Dedifferentiated amniotic fluid mesenchymal stem cell (primary cell): ENCODE results near the gene CRKL.

ENCODE experiments used
- DNase-seq: peaks from one replicate; pipeline ENCODE4 v3.0.0-alpha.2; 2016; ENCODE audit errors: extremely low spot score

The CRKL gene

DNA sequence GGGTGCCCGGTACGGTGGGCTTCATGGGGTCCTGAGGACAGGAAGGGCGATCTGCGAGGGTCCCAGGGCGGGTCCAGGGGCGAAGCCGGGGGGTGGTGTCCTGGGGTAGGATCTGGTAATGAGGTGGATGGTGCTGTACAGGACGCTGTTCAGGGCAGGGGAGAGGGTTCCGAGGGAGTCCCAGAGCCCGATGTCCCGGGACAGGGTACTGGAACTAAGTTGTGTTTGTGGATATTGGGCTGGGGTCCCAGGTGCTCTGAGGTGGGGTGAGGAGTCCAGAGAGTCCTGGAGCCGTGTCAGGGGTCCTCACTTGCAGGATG lies 65.3 kb downstream of the CRKL start:
- no peak for DNase-seq

DNA sequence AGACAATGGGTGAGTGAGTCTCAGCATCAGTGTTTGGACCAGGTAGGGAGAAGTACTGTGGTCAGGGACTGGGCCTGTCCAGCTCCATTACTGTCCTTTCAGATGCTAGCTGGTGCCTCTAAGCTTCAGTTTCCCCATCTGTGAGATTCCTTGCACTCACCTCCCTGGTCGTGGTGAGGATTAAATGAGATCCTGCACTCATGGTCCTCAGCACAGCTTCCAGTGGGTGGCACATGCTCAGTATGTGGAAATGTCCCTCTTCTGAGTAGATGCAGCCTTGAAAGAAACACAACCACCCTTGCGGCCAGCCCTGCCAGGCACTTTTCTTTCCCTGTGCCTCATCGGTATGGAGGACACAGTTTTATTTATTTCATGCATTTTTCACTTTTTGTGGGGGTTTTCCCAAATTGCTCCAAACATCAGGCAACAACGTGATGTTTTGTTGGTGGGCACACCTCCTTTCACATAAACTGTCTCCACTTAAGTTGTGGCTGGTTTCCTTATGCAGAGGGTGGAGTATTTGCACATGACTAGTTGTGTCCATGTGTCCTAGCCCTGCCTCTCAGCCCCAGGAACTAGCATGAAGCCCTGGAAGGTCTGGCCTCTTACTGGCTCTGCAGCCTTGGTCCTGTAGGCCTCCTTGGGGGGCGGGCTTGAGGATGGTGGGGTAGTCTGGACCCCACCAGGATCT lies 66.0 kb downstream of the CRKL start:
- no peak for DNase-seq

DNA sequence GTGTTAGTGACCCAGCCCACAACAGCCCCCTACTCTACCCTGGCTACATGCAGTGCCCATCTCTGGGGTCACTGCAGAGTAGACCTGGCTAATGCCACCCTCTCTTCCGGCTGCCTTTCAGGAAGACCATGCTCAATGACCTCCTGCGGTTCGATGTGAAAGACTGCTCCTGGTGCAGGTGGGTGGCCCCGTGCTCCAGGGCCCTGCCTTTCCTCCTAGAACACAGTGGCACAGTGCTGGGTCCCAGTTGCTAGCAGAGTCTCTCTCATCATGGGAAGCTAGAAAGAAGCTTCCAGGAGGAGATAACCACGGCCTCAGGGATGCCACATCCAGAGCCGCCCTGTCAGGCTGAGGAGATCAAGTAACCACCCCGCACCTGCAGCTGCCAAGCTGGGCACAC lies 68.5 kb downstream of the CRKL start:
- DNase-seq: no peak

DNA sequence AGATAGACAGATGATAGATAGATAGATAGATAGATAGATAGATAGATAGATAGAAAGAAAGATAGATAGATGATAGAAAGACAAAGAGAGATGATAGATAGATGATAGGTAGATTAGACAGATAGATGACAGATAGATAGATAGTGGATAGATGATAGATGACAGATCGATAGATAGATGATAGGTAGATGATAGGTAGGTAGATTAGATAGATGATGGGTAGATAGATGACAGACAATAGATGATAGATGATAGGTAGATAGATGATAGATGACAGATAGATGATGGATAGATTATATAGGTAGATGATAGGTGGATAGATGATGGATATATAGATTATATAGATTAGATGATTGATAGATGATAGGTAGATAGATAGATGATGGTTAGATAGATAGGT lies 69.2 kb downstream of the CRKL start:
- no peak for DNase-seq

DNA sequence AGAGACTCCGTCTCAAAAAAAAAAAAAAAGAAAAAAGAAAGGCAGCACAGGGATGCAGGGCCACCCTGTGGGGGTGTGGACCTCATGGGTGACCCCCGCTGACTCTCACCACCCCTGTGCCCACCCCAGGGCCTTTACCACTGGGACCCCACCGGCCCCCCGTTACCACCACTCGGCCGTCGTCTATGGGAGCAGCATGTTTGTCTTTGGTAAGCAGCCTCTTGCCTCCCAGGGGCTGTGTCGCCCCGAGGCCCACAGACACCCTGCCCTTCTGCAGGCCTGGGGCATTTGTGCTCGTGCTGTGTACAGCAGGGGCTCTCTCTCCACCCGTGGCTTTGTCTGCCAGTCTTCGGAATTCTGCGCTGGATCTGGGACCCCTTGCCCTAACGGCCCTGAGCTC lies 70.2 kb downstream of the CRKL start:
- no peak for DNase-seq

DNA sequence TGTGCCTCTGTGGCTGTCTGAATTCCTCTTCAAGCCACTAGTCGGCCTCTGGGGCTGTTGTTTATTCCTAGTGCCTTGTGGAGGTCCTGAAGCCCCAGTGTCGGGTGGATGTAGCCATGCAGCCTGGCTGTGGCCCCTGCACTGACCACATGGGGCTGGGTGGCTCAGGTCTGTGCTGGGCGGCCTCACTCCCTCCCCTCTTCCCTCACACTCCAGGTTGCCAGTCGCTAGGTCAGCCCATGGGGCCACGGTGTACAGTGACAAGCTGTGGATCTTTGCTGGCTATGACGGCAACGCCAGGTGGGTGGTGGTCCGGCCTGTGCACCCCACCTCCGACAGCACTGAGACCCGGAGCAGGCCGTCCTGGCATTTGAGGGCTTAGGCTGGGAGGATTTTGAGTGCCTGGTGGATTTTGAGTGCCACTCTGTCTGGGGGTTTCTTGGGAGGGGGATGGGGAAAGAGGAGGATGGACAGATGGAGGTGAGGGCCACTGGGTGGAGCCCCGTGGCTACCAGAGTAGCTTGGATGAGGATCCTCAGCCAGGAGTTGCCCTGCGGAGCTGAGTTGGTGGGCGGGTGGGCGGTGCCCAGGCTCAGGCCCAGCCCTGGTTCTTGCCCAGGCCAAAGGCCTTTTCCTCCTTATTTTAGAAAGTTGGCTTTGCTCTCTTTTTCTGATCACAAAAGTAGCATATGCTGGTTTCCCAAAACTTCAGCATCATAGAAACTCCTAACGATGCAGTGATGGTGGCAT lies 71.5 kb downstream of the CRKL start:
- no peak for DNase-seq

DNA sequence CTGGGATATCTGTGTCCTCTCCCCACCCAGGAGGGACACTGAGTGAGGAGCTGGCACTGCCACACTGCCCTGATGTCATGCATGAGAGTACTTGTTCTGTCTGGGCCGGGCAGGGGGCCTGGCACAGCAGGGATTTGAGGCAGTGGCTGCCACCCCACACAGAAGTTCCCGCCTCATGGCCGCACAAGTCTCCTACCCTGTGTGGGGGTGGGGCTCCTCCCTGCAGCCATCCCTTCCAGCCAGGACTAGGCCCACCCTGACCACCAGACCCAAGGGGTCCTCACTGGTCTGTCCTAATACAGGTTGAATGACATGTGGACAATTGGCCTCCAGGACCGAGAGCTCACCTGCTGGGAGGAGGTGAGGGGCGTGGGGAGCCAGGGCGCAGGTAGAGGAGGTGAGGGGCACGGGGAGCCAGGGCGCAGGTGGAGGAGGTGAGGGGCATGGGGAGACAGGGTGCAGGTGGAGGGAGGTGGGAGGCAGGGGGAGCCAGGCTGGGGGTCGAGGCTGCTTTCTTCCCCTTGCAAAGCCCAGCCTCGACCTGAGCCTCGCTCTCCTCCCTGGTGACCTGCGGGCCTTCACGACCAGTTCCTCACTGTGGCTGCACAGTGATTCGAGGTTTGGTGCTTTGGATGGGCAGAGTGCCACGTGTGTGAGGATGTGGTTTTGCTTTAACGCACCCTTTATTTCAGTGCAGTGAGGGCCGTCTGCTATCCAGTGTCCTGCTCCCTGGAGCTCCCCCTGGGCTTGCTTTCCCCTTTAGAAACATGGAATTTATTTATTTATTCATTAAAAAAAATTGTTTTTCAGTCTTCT lies 72.3 kb downstream of the CRKL start:
- no peak for DNase-seq

DNA sequence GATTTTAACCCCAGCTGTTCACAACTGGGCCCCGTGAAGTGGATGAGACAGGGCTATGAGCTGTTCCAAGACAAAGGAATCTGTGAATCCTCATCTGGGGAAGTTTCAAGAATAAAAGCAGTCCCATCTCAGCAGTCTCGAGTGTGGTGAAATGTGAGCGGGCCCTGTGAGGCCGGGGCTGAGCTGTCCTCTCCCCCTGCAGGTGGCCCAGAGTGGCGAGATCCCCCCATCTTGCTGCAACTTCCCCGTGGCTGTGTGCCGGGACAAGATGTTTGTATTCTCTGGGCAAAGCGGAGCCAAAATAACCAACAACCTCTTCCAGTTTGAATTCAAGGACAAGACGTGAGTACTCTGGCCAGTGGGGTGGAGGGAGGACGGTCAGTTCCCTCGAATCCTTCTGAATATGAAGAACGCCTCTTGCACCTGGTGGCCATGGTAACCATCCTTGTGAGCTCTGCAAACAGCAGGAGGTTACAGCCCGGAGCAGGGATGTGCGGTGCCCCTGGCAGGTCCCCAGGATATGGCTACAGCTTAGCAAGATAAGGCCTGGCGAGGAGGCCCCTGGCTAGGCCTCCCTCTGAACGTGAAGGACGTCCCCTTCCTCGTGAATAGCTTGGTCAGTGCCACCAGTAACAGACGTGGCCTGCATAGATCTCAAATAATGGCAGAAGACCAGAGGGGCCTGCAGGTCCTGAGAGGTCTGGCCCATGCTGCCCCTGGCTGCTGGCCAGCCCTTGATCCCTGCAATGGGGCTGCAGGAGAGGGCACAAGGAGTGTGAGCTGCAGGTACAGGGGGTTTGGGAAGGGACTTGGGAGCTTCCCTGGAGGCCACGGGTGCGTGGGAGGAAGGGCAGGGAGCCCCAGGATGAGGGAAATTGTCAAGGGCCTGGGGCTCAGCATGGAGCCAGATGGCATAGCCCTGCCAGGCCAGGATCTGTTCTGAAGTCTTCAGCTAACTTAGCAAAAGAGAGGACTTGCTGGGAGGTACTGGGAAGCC lies 73.3 kb downstream of the CRKL start:
- DNase-seq: no peak

DNA sequence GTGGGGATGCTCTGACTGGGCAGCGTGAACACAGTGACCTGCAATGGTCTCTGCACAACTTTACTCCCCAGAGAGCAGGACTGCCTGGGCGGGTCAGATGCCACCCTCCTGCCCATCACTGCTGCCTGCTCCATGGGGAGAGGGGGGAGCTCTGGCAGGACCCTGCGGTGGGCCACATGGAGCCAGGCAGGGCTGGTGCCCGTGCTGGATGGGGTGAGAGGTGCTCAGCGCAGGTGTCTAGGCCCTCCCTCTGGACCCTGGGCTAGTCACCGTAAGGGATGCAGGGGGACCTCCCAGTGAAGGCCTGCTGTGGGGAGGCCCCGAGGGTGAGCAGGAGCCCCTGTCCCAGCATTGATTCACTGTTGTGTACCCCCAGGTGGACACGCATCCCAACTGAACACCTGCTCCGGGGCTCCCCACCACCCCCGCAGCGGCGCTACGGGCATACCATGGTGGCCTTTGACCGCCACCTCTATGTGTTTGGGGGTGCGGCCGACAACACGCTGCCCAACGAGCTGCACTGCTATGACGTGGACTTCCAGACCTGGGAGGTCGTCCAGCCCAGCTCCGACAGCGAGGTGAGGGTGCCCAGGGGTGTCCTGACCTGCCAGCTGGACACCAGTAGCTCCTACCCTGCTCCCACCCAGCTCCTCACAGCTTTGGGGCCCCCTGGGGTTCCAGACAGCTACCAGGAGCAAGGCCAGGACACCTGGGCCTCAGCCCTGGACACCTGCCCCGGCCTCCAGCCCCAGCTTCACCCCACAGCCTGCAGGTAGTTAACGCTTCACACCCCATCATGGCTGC lies 74.2 kb downstream of the CRKL start:
- no peak for DNase-seq

DNA sequence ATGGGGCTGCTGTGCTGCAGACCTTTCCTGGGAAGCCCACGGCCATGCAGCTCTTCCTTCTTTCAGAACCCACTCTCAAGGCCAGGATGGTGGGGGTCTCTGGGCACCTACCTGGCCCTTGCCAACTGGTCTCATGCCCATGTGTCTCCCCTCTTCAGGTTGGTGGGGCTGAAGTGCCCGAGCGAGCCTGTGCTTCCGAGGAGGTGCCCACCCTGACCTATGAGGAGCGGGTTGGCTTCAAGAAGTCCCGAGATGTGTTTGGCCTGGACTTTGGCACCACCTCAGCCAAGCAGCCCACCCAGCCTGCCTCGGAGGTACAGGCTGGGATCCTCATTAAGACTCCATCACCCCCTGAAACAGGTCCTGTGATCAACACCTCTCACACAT lies 74.8 kb downstream of the CRKL start:
- DNase-seq: no peak

DNA sequence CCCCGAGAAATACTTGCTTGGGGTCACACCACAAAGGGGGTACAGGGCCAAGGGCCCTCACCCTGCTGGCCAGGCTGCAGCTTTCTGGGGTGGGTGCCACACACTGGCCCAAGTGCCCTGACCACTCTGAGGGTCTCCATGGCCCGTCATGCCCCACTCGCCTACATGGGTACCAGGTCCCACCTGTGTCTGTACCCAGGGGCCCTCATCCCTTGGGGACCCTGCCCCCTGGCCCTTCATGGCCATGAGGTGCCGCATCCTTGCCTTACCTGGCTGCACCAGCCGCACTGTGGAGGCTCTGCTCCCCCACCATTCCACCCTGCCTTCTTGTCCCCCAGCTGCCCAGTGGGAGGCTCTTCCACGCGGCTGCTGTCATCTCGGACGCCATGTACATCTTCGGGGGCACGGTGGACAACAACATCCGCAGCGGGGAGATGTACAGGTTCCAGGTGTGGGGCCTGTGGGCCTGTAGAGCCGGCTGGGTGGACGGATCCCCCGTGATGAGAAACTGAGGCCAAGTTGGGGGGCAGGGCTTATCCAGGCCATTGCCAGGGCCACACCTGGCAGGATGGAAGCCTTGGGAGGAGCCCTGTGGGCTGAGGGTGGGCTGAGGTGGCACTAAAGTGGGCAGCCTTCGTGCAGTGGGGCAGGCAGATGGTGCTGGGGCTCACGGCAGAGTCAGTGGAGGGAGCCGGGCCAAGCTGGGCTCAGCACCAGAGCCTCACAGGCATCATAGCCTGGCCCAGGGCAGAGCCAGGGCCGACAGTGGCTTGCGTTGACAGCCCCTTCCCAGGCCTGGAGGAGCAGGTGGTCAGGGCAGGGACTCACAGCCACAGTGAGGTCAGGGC lies 75.5 kb downstream of the CRKL start:
- no peak for DNase-seq

DNA sequence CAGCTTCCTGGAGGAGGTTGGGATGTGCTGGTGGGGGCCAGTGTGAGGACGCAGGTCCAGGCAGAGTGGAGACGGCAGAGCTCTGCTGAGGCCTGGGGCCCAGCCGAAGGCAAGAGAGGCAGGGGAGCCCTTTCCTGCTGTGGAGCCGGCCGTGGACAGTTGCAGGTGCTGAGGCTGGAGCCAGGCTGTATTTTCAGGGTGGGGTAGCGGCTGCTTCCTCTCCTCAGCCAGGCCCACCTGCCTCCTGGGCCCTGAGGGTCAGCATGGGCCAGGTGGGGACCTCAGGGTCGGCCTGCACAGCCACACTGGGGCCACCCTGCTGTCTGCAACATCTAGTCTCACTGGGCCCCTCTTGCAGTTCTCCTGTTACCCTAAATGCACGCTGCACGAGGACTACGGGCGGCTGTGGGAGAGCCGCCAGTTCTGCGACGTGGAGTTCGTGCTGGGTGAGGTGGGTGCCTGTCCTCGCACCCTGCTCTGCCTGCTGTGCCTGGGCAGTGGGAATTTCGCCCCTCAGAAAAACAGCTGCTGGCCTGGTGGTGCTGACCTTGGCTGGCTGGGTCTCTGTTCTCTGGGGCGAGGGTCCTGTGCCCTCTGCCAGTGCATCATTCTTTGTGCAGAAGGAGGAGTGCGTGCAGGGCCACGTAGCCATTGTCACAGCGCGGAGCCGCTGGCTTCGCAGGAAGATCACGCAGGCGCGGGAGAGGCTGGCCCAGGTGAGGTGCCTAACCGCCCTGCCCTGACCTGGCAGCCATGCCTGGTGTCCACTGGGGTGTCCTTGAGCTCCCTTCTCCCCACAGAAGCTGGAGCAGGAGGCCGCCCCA lies 76.3 kb downstream of the CRKL start:
- DNase-seq: no peak

DNA sequence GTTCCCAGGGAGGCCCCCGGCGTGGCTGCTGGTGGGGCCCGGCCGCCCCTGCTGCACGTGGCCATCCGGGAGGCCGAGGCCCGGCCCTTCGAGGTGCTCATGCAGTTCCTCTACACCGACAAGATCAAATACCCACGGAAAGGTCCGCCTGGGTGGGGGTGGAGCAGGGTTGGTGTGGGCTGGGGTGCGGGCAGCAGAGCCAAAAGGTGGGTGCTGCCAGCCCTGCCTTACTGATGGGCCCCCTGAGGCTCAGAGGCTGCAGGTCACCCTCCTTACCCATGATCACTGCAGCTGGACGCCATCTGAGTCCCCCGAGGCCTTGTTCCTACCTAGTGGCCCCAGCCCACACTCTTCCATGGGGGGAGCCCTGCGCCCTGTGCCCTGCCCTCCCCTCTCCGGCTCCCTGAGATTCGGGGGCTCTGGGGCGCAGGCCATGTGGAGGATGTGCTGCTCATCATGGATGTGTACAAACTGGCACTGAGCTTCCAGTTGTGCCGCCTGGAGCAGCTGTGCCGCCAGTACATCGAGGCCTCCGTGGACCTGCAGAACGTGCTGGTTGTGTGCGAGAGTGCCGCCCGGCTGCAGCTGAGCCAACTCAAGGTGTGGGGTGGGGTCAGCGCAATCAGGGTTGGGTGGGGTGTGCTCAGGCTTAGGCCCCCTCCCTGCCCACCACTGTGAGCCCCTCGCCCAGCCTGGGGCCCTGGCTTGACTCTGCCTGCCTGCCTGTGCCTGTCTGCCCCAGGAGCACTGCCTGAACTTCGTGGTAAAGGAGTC lies 77.1 kb downstream of the CRKL start:
- no peak for DNase-seq

DNA sequence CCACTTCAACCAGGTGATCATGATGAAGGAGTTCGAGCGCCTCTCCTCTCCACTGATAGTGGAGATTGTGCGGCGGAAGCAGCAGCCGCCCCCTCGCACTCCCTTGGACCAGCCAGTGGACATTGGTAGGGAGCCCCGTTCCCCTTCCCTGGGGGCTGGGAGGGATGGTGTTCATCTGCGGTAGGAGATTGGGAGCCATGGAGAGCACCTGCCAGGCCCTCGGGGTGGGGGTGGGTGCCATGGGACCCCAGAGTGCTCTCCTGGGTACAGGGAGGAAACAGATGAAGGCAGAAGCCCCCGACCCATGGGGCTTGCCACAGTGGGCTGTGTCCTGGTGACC lies 77.7 kb downstream of the CRKL start:
- DNase-seq: no peak

DNA sequence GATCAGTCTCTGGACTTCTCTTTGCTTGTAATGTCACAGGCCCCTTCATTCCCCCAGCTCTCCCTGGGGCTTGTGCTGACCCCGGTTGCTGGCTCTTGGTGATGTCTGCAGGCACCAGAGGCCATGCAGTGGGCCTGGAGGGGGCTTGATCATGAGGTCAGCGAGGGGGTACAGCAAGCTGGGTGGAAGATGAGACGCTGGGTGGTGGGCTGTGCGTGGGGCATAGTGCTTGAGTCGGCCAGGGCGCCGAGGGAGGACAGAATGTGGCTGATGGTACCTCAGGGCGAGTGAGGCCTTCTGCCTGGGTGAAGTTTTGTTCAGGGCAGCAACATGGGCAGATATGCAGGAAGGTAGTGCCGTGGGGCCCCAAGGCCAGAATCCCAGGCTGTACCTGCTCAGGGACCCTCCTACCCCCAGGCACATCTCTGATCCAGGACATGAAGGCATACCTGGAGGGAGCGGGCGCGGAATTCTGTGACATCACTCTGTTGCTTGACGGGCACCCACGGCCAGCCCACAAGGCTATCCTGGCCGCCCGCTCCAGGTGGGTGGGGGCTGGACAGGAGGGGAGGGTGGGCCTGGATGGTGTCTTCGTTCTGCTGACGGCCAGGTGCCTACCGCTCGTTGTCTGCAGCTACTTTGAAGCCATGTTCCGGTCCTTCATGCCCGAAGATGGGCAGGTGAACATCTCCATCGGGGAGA lies 78.3 kb downstream of the CRKL start:
- DNase-seq: no peak

DNA sequence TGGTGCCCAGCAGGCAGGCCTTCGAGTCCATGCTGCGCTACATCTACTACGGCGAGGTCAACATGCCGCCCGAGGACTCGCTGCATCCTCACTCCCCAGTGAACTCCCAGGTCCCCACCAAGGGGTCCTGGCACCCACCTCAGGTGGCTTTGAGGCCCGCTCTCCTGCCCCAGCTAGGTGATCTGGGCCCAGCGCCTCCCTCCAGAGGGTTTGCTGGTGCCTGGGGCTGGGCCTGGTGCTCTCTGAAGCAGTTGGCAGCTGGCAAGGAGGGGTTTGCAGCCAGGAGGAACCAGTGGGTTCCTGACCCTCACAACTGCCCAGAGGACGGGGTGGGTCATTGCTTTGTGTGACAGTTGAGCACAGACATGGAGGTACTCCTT lies 78.8 kb downstream of the CRKL start:
- DNase-seq: no peak

DNA sequence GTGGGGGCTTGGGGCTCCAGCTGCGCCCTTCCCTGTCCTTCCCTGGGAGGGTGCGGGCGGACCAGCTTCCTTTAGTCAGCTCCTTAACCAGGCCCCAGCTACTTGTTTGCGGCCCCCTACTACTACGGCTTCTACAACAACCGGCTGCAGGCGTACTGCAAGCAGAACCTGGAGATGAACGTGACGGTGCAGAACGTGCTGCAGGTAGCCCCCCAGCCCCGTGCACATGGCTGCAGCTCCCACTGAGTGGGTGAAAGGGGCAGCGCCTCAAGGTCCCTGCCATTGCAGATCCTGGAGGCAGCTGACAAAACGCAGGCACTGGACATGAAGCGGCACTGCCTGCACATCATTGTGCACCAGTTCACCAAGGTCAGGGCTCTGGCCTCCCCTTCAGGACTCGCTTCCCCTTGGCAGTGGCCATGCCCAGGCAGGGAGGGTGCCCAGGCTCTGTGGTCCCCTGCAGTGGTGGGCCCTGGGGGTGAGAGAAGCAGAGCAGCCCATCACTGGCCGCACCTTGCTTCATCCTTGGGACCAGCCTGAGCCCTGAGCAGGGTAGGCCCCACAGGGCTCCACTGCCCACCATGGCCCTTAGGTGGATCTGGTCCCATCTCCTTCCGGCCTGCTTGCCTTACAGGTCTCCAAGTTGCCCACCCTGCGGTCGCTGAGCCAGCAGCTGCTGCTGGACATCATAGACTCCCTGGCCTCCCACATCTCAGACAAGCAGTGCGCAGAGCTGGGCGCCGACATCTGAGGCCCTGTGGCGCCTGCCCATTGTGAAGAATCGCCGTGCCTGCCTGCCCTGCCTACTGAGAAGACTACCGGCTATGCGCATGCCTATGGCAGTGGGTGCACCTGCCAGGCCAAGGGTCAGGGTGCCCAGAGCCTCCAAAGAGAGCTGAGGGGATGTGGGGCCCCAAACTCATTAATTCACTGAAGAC lies 79.7 kb downstream of the CRKL start:
- DNase-seq: no peak
